WTC11 (cell line): ENCODE measurements around the gene EDA.

Experiments used
- FOXJ3 ChIP-seq: sonication (generic); formaldehyde crosslinking; IDR thresholded peaks from 2 replicates; pipeline ENCODE4 v1.9.0; 2021; ENCODE audit warnings: missing genetic modification reagents, mild to moderate bottlenecking, borderline replicate concordance
- HMGA2 ChIP-seq: fragments of 250-450 bp; sonication (Bioruptor Pico); IDR thresholded peaks from 2 replicates; pipeline ENCODE4 v1.4.0; 2021; ENCODE audit warnings: mild to moderate bottlenecking, moderate library complexity
- KAT7 ChIP-seq: sonication (generic); formaldehyde crosslinking; IDR thresholded peaks from 2 replicates; pipeline ENCODE4 v1.8.1; 2023; ENCODE audit warnings: missing genetic modification reagents, mild to moderate bottlenecking, borderline replicate concordance
- TEAD4 ChIP-seq: sonication (generic); formaldehyde crosslinking; IDR thresholded peaks from 2 replicates; pipeline ENCODE4 v1.8.0; 2022; ENCODE audit warnings: mild to moderate bottlenecking, missing genetic modification reagents
- TP53 ChIP-seq: sonication (generic); formaldehyde crosslinking; IDR thresholded peaks from 2 replicates; pipeline ENCODE4 v1.8.1; 2023; ENCODE audit warnings: mild to moderate bottlenecking, missing genetic modification reagents
- ZBTB21 ChIP-seq: sonication (generic); formaldehyde crosslinking; IDR thresholded peaks from 2 replicates; pipeline ENCODE4 v1.8.1; 2023; ENCODE audit warnings: mild to moderate bottlenecking, missing genetic modification reagents, borderline replicate concordance
- TF ChIP-seq, protein P1 (sequence below): fragments of 200-600 bp; IDR thresholded peaks from 2 replicates; pipeline ENCODE4 v1.8.0; 2022; ENCODE audit warnings: antibody characterized with exemption
- TF ChIP-seq, protein P2 (sequence below): fragments of 250-450 bp; sonication (Bioruptor Pico); conservative IDR thresholded peaks from 2 replicates; pipeline ENCODE4 v1.9.0; 2021; ENCODE audit warnings: mild to moderate bottlenecking
- TF ChIP-seq, protein P3 (sequence below): sonication (generic); formaldehyde crosslinking; IDR thresholded peaks from 2 replicates; pipeline ENCODE4 v1.8.0; 2023; ENCODE audit warnings: missing genetic modification reagents

DNA sequence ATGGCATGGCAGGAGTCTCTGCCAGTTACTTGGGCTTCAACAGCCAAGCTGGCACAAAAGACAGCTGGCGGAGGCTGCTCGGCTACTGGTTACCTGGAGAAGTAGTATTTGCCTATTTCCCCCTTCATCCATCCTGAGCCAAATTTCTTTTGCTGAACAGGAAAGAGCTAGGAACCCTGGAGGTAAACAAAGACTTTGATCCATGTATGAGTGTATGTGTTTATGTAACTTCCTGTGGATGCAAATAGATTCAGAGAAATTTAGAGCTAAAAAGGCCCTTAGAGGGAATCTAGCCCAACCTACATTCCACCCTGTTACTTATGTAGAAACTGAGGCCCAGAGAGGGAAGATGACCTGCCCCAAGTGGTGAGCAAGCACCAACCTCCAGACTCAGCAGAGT lies 422.6 kb downstream of the EDA start:
- TF ChIP-seq, protein P1, sequence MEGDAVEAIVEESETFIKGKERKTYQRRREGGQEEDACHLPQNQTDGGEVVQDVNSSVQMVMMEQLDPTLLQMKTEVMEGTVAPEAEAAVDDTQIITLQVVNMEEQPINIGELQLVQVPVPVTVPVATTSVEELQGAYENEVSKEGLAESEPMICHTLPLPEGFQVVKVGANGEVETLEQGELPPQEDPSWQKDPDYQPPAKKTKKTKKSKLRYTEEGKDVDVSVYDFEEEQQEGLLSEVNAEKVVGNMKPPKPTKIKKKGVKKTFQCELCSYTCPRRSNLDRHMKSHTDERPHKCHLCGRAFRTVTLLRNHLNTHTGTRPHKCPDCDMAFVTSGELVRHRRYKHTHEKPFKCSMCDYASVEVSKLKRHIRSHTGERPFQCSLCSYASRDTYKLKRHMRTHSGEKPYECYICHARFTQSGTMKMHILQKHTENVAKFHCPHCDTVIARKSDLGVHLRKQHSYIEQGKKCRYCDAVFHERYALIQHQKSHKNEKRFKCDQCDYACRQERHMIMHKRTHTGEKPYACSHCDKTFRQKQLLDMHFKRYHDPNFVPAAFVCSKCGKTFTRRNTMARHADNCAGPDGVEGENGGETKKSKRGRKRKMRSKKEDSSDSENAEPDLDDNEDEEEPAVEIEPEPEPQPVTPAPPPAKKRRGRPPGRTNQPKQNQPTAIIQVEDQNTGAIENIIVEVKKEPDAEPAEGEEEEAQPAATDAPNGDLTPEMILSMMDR, result no peak
- TF ChIP-seq, protein P2, sequence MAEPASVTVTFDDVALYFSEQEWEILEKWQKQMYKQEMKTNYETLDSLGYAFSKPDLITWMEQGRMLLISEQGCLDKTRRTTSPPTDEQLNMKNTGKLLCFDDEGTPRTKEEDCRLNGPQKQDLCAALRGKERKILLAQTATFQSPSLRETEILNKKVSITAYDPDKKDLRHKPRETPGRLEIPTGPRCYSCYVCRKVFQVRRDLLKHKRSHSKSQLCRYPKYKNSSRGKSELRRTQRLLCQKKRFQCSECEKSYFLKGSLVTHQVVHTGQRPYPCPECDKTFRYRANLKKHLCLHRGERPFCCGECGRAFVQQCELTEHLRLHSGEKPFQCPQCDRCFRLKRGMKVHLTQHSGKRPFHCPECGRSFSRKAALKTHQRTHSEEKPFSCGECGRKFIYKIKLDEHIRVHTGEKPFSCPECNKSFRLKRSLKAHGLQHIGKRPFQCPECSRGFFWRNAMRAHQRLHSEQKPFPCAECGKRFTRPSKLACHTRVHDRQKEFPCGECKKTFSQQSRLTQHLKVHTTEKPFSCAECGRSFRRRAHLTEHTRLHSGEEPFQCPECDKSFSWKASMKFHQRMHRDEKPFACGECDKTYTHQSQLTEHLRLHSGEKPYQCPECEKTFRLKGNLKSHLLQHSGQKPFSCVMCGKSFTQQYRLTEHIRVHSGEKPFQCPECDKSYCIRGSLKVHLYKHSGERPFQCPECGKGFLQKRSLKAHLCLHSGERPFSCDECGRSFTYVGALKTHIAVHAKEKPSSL (CRISPR knock-in tag), result no peak
- TF ChIP-seq KAT7 (CRISPR knock-in tag), result no peak
- TF ChIP-seq TP53, result no peak
- TF ChIP-seq TEAD4 (CRISPR knock-in tag), result no peak
- no peak for TF ChIP-seq FOXJ3
- TF ChIP-seq, protein P3, sequence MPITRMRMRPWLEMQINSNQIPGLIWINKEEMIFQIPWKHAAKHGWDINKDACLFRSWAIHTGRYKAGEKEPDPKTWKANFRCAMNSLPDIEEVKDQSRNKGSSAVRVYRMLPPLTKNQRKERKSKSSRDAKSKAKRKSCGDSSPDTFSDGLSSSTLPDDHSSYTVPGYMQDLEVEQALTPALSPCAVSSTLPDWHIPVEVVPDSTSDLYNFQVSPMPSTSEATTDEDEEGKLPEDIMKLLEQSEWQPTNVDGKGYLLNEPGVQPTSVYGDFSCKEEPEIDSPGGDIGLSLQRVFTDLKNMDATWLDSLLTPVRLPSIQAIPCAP (CRISPR knock-in tag), result no peak
- no peak for TF ChIP-seq HMGA2 (CRISPR knock-in tag)
- no peak for TF ChIP-seq ZBTB21 (CRISPR knock-in tag)
